A549 (cell line): Measurements from ENCODE around the gene BRD3OS. TPM values are rescaled to one million over a fixed set of nuclear protein-coding genes. Genes with fewer than 3 reads are reported as not detected.

Source experiments
- ATAC-seq, 2 experiments: fragments of 200-7000 bp in 1 of 2; fragments of >200 bp in 1 of 2; cut with Nextera tagmentation in 1 of 2; cut with Tn5 transposase in 1 of 2; 3 replicates each; pipeline versions ENCODE4 v1.8.0 to v1.9.1; 2018 to 2020; ENCODE audit warnings: mild to moderate bottlenecking in 1 of 2, moderate library complexity in 1 of 2
- CTCF ChIA-PET: fragments of 300-600 bp; sonication (Branson Sonifier 250); formaldehyde crosslinking; extraction: SDS; loops from one replicate; lab custom pipeline; 2021; ENCODE audit warnings: antibody characterized with exemption, inconsistent platforms; lab: Yijun Ruan, JAX
- POLR2A ChIA-PET: fragments of 350-600 bp; formaldehyde crosslinking; extraction: SDS; loops from one replicate; lab custom pipeline; 2021; ENCODE audit warnings: antibody characterized with exemption, inconsistent platforms; lab: Yijun Ruan, JAX
- DNase-seq, 2 experiments: peaks; one replicate each; pipeline versions ENCODE4 v3.0.0 to v3.0.0-alpha.2; 2011 to 2016; ENCODE audit warnings: low read depth in 1 of 2, low spot score in 1 of 2
- FAIRE-seq: peaks from 2 replicates; lab custom pipeline; 2011; peaks lifted over from hg19 to GRCh38; lab: Jason Lieb, UNC
- H3K27ac ChIP-seq, 2 experiments: fragments of >200 bp; sonication (Bioruptor Twin); formaldehyde crosslinking; 3 replicates each; pipeline ENCODE4 v1.5.1; 2016 to 2017
- H3K4me1 ChIP-seq: fragments of >200 bp; sonication (Bioruptor Twin); formaldehyde crosslinking; 3 replicates; pipeline ENCODE4 v1.6.1; 2016
- H3K4me2 ChIP-seq: fragments of >200 bp; sonication (Bioruptor Twin); formaldehyde crosslinking; 3 replicates; pipeline ENCODE4 v1.6.1; 2016
- H3K4me3 ChIP-seq: fragments of >200 bp; sonication (Bioruptor Twin); formaldehyde crosslinking; 3 replicates; pipeline ENCODE4 v1.5.1; 2016
- H3K9me3 ChIP-seq: fragments of >200 bp; sonication (Bioruptor Twin); formaldehyde crosslinking; 3 replicates; pipeline ENCODE4 v1.6.1; 2016
- CBX8 ChIP-seq: fragments of 200-600 bp; sonication (generic); IDR thresholded peaks from 2 replicates; pipeline ENCODE4 v1.6.1; 2016
- CHD4 ChIP-seq: fragments of 200-600 bp; sonication (generic); IDR thresholded peaks from 2 replicates; pipeline ENCODE4 v1.6.1; 2016; ENCODE audit warnings: antibody characterized with exemption, mild to moderate bottlenecking, borderline replicate concordance
- FOSB ChIP-seq: fragments of 250-450 bp; sonication (Bioruptor Pico); IDR thresholded peaks from 2 replicates; pipeline ENCODE4 v1.5.0; 2020; ENCODE audit warnings: mild to moderate bottlenecking, moderate library complexity
- FOSL2 ChIP-seq, 2 experiments: fragments of 450-650 bp in 1 of 2; fragments of >200 bp in 1 of 2; sonication (Bioruptor Twin) in 1 of 2; formaldehyde crosslinking; IDR thresholded peaks; 2 replicates each; pipeline versions ENCODE4 v1.5.0 to v1.6.1; 2016 to 2020; ENCODE audit warnings: mild to moderate bottlenecking in 1 of 2, moderate library complexity in 1 of 2
- HEYL ChIP-seq: fragments of 250-450 bp; sonication (Bioruptor Pico); IDR thresholded peaks from 2 replicates; pipeline ENCODE4 v1.8.0; 2021; ENCODE audit warnings: mild to moderate bottlenecking, moderate library complexity
- HOXA7 ChIP-seq: fragments of 250-450 bp; sonication (Bioruptor Pico); IDR thresholded peaks from 2 replicates; pipeline ENCODE4 v1.5.0; 2020; ENCODE audit warnings: mild to moderate bottlenecking, moderate library complexity
- HOXB13 ChIP-seq: fragments of 250-450 bp; sonication (Bioruptor Pico); IDR thresholded peaks from 2 replicates; pipeline ENCODE4 v1.5.0; 2020; ENCODE audit warnings: low read depth, mild to moderate bottlenecking, moderate library complexity
- HOXB5 ChIP-seq: fragments of 250-450 bp; sonication (Bioruptor Pico); IDR thresholded peaks from 2 replicates; pipeline ENCODE4 v1.5.0; 2020; ENCODE audit warnings: mild to moderate bottlenecking, moderate library complexity
- JUN ChIP-seq, 2 experiments: fragments of >200 bp; sonication (Bioruptor Twin); formaldehyde crosslinking; IDR thresholded peaks; 2 replicates in 1 of 2; 3 replicates in 1 of 2; pipeline ENCODE4 v1.6.1; 2016 to 2017
- JUNB ChIP-seq: fragments of >200 bp; sonication (Bioruptor Twin); formaldehyde crosslinking; IDR thresholded peaks from 2 replicates; pipeline ENCODE4 v1.6.1; 2016
- KDM5A ChIP-seq: fragments of 200-600 bp; sonication (generic); IDR thresholded peaks from 2 replicates; pipeline ENCODE4 v1.6.1; 2016; ENCODE audit warnings: antibody characterized with exemption, mild to moderate bottlenecking
- POLR2A ChIP-seq: IDR thresholded peaks from 2 replicates; pipeline ENCODE4 v1.6.1; 2012; ENCODE audit warnings: mild to moderate bottlenecking, low read length
- POLR2AphosphoS2 ChIP-seq: conservative IDR thresholded peaks from 2 replicates; pipeline ENCODE4 v1.6.1; 2012; ENCODE audit warnings: low read length, improper control_type of control experiment, inconsistent platforms
- RNF2 ChIP-seq: fragments of 200-600 bp; sonication (generic); IDR thresholded peaks from 2 replicates; pipeline ENCODE4 v1.6.1; 2016; ENCODE audit warnings: low read depth, mild to moderate bottlenecking, antibody characterized with exemption, moderate library complexity, borderline replicate concordance
- SMC3 ChIP-seq: fragments of >200 bp; sonication (Bioruptor Twin); formaldehyde crosslinking; IDR thresholded peaks from 3 replicates; pipeline ENCODE4 v1.6.1; 2018; ENCODE audit warnings: inconsistent platforms
- TFCP2L1 ChIP-seq: fragments of 250-450 bp; sonication (Bioruptor Pico); IDR thresholded peaks from 2 replicates; pipeline ENCODE4 v1.5.0; 2021; ENCODE audit warnings: mild to moderate bottlenecking
- ZNF302 ChIP-seq: fragments of 250-450 bp; sonication (Bioruptor Pico); IDR thresholded peaks from 2 replicates; pipeline ENCODE4 v1.9.0; 2021; ENCODE audit warnings: inconsistent platforms, mild to moderate bottlenecking, moderate library complexity
- ZSCAN20 ChIP-seq: fragments of 250-450 bp; sonication (Bioruptor Pico); IDR thresholded peaks from 2 replicates; pipeline ENCODE4 v1.8.0; 2022; ENCODE audit warnings: mild to moderate bottlenecking, moderate library complexity
- WGBS: methylation state at CpG from one replicate; pipeline ENCODE4 v1.1.6; 2017; ENCODE audit errors: missing lambda C conversion rate; 5-methylcytosine and 5-hydroxymethylcytosine counted together
- polyA plus RNA-seq, 4 experiments: library from polyadenylated mRNA; depleted of rRNA in 3 of 4; stranded (reverse); fragments of >200 nt; fragmentation: RNase III in 1 of 4; extraction: RNeasy Plus Mini Kit Qiagen cat#74134 plus additional on column Dnase treatment in 1 of 4; gene quantifications; 2 replicates in 3 of 4; 3 replicates in 1 of 4; pipeline ENCODE4 v1.2.3, GENCODE V29; 2011 to 2017
- TF ChIP-seq, protein P1 (sequence below): fragments of >200 bp; sonication (Bioruptor Twin); formaldehyde crosslinking; IDR thresholded peaks from 2 replicates; pipeline ENCODE4 v1.6.1; 2016
- TF ChIP-seq, protein P2 (sequence below): fragments of >200 bp; sonication (Bioruptor Twin); formaldehyde crosslinking; IDR thresholded peaks from 3 replicates; pipeline ENCODE4 v1.6.1; 2016
- TF ChIP-seq, protein P3 (sequence below): IDR thresholded peaks from 2 replicates; pipeline ENCODE4 v1.6.1; 2012; ENCODE audit warnings: low read depth, borderline replicate concordance

BRD3OS gene
- polyA plus RNA-seq, 2 of the 4 experiments (the other 2 are of a cell fraction), result 10.4 to 10.8 TPM

GRCh38 chr9:134046894-134047681, 21.8 kb downstream of the BRD3OS start:
- no peak for TF ChIP-seq JUN (IDR thresholded peaks at IDR 0.05)
- TF ChIP-seq, protein P1, sequence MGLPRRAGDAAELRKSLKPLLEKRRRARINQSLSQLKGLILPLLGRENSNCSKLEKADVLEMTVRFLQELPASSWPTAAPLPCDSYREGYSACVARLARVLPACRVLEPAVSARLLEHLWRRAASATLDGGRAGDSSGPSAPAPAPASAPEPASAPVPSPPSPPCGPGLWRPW, result no peak
- no peak for TF ChIP-seq FOSL2 (IDR thresholded peaks at IDR 0.05)
- no peak for TF ChIP-seq FOSL2 (CRISPR knock-in tag; IDR thresholded peaks at IDR 0.05)
- TF ChIP-seq, protein P2, sequence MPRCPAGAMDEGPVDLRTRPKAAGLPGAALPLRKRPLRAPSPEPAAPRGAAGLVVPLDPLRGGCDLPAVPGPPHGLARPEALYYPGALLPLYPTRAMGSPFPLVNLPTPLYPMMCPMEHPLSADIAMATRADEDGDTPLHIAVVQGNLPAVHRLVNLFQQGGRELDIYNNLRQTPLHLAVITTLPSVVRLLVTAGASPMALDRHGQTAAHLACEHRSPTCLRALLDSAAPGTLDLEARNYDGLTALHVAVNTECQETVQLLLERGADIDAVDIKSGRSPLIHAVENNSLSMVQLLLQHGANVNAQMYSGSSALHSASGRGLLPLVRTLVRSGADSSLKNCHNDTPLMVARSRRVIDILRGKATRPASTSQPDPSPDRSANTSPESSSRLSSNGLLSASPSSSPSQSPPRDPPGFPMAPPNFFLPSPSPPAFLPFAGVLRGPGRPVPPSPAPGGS, result no peak
- no peak for TF ChIP-seq FOSB (CRISPR knock-in tag)
- no peak for TF ChIP-seq CHD4
- TF ChIP-seq POLR2AphosphoS2, result no peak
- TF ChIP-seq, all 56 proteins: peak for 0
- POLR2A ChIA-PET, result no interaction called here
- no peaks in the 10 kb centered on the region for H3K4me1 ChIP-seq
- no peak overlapping the region for H3K27ac ChIP-seq
- ATAC-seq, result no peak
- H3K4me2 ChIP-seq, result no peak overlapping the region
- no peak for DNase-seq
- no peak for FAIRE-seq
- H3K4me3 ChIP-seq, result no peak overlapping the region
- CTCF ChIA-PET, result interaction anchor here (0.8 to 2.6 kb wide), 3 partner anchors 51 to 265 kb away, joined by 3 to 12 read pairs (median 3); no protein-coding TSS in a partner anchor
- H3K9me3 ChIP-seq, result no peaks in the 10 kb centered on the region
- 97% methylated on average over 11 of the region's 21 CpGs for WGBS

- Histone ChIP-seq H3K27ac (no peak overlapping the region), H3K9me3 (no peaks in the 10 kb centered on the region), H3K4me2 (no peak overlapping the region), H3K4me1 (no peaks in the 10 kb centered on the region), H3K4me3 (no peak overlapping the region)
- no peak for TF ChIP-seq ZSCAN20
- TF ChIP-seq HOXB13 (CRISPR knock-in tag), result no peak
- no peak for TF ChIP-seq JUN (IDR thresholded peaks at IDR 0.05)
- no peak for TF ChIP-seq CBX8
- TF ChIP-seq POLR2A, result no peak
- TF ChIP-seq JUNB, result no peak
- FAIRE-seq (no peak), ATAC-seq (no peak), DNase-seq (no peak)
- ChIA-PET POLR2A (no interaction called here), CTCF (no interaction called here)
- WGBS, result 95% methylated on average over 43 of the region's 53 CpGs
Measured at GRCh38 chr9:134047868-134048581, 22.7 kb downstream of the BRD3OS start.

DNA sequence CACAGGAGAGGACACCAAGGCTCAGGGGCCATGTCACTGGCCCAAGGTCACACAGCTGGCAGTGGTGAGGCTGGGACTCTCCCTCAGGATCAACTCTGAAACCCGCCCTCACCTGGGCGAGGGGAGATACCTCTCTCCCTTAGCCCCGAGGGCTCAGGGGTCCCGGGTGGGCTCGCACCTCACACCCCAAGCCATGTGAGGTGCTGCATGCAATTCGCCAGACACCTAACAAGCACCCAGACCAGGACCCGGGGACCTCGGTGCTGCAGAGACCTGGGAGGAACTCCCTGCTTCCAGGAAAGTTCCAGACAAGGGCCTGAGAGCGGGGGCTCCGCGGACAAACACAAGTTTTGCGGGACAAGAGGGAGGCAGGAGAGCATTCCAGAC, 23.3 kb downstream of the BRD3OS start:
- H3K4me3 ChIP-seq, result no peak overlapping the region
- POLR2A ChIA-PET, result no interaction called here
- no peaks in the 10 kb centered on the region for H3K9me3 ChIP-seq
- H3K4me1 ChIP-seq, result no peaks in the 10 kb centered on the region
- FAIRE-seq (no peak), DNase-seq (no peak), ATAC-seq (no peak)
- CTCF ChIA-PET, result no interaction called here
- no peak overlapping the region for H3K4me2 ChIP-seq
- WGBS, result 97% methylated on average over 6 of the region's 12 CpGs
- no peak for TF ChIP-seq KDM5A
- TF ChIP-seq, protein P3, sequence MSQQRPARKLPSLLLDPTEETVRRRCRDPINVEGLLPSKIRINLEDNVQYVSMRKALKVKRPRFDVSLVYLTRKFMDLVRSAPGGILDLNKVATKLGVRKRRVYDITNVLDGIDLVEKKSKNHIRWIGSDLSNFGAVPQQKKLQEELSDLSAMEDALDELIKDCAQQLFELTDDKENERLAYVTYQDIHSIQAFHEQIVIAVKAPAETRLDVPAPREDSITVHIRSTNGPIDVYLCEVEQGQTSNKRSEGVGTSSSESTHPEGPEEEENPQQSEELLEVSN, result no peak
- TF ChIP-seq FOSB (CRISPR knock-in tag), result no peak
- TF ChIP-seq, protein P1, result no peak
- no peak for TF ChIP-seq HOXB5
- TF ChIP-seq SMC3, result no peak
- no peak for TF ChIP-seq RNF2
- no peak for TF ChIP-seq HEYL (CRISPR knock-in tag)
- no peak for TF ChIP-seq HOXA7 (CRISPR knock-in tag)
- no peak for TF ChIP-seq FOSL2 (IDR thresholded peaks at IDR 0.05)
- no peak for TF ChIP-seq FOSL2 (CRISPR knock-in tag; IDR thresholded peaks at IDR 0.05)
- no peak for TF ChIP-seq TFCP2L1
- TF ChIP-seq CHD4, result no peak
- TF ChIP-seq ZSCAN20, result no peak
- TF ChIP-seq ZNF302 (CRISPR knock-in tag), result no peak
- H3K27ac ChIP-seq, result no peak overlapping the region
